MCF 10A (cell line): ENCODE data around the gene MATK. TPM values are rescaled to one million over a fixed set of nuclear protein-coding genes. Genes with fewer than 3 reads are reported as not detected.

Experiments
- BruUV-seq: library from RNA; stranded (reverse); fragments of 400-500 nt; replicated peaks from 2 replicates; lab custom pipeline; 2021; lab: Mats Ljungman, UMichigan
- CTCF ChIA-PET: fragments of 300-600 bp; sonication (Branson Sonifier 250); formaldehyde crosslinking; extraction: SDS; loops from one replicate; lab custom pipeline; 2021; ENCODE audit warnings: antibody characterized with exemption, inconsistent platforms; lab: Yijun Ruan, JAX
- POLR2A ChIA-PET: fragments of 300-600, 350-650 bp; sonication (Branson Sonifier 250); formaldehyde crosslinking; extraction: SDS; loops from one replicate; lab custom pipeline; 2020; ENCODE audit warnings: antibody characterized with exemption, inconsistent platforms; lab: Yijun Ruan, JAX
- DNase-seq: peaks from one replicate; pipeline ENCODE4 v3.0.0-alpha.2; 2018; ENCODE audit not compliant: unreplicated experiment
- H3K27ac Mint-ChIP-seq: one replicate; pipeline ENCODE4 v1.8.0; 2022; ENCODE audit warnings: mild to moderate bottlenecking, low read depth, mixed read lengths; ENCODE audit not compliant: unreplicated experiment
- H3K27me3 Mint-ChIP-seq: one replicate; pipeline ENCODE4 v1.8.0; 2022; ENCODE audit warnings: mixed read lengths; ENCODE audit not compliant: insufficient read depth, unreplicated experiment
- H3K36me3 Mint-ChIP-seq: one replicate; pipeline ENCODE4 v1.8.0; 2022; ENCODE audit warnings: mild to moderate bottlenecking, moderate library complexity, mixed read lengths; ENCODE audit not compliant: insufficient read depth, unreplicated experiment
- H3K4me1 Mint-ChIP-seq: one replicate; pipeline ENCODE4 v1.8.0; 2022; ENCODE audit warnings: mixed read lengths; ENCODE audit not compliant: insufficient read depth, unreplicated experiment
- H3K4me3 Mint-ChIP-seq: one replicate; pipeline ENCODE4 v1.8.0; 2022; ENCODE audit warnings: mild to moderate bottlenecking, moderate library complexity, mixed read lengths; ENCODE audit not compliant: unreplicated experiment
- H3K9me3 Mint-ChIP-seq: one replicate; pipeline ENCODE4 v1.8.0; 2022; ENCODE audit warnings: mixed read lengths; ENCODE audit not compliant: unreplicated experiment
- intact Hi-C: fragments of 100-400 bp; cut with micrococcal nuclease; formaldehyde crosslinking; loops from 2 replicates; pipeline ENCODE4 v1.14.1; 2022
- total RNA-seq: library from RNA; stranded (reverse); gene quantifications from 2 replicates; pipeline ENCODE4 v1.2.3, GENCODE V29; 2022
- TF ChIP-seq, protein P1 (sequence below): fragments of 200-600 bp; IDR thresholded peaks from one replicate; pipeline ENCODE4 v1.8.0; 2022; ENCODE audit warnings: antibody characterized with exemption, mild to moderate bottlenecking; ENCODE audit not compliant: unreplicated experiment

The MATK gene
- total RNA-seq, 1 experiment from 2014 or later, result not detected

DNA sequence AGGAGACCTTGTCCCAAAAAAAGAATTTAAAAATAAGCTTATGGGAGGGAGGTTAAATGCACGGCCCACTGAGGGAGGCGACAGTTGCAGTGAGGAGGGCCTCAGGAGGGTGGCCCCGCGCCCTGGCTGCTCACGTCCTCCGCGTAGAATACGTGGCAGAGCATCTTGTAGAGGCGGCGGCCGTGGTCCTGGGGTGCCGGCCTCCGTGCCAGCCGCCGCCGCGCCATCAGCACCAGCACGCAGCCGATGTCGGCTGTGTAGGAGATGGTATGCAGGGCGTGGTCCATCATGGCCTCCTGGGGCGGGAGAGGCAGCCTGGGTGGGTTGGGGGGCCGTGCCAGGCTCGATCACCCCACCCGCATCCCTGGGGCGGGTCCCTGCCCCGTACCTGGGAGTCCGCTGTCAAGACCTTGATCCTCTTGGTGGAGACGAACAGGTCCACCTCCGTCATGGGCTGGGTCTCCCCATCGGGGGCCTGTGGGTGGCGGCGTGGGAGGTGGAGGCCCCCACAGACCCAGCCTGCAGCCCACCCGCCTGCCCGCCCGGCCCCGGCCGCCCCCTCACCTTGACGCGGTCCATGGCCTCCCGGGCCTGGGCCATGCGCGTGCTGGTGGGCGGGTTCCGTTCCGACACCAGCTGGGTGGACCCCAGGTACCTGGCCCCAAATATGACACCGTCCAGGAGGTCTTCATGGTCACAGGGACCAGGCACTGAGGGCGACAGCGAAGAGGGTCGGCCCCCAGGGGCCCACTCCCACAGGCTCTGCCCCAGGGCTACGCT is 32.4 kb downstream of the MATK start:
- Mint-ChIP-seq H3K9me3 (no peaks in the 10 kb centered on the region), H3K4me1 (no peaks in the 10 kb centered on the region), H3K27me3 (no peaks in the 10 kb centered on the region), H3K27ac (no peak overlapping the region), H3K36me3 (peaks cover 38% of the 10 kb centered on the region), H3K4me3 (no peak overlapping the region)
- no peak for DNase-seq
- TF ChIP-seq, protein P1, sequence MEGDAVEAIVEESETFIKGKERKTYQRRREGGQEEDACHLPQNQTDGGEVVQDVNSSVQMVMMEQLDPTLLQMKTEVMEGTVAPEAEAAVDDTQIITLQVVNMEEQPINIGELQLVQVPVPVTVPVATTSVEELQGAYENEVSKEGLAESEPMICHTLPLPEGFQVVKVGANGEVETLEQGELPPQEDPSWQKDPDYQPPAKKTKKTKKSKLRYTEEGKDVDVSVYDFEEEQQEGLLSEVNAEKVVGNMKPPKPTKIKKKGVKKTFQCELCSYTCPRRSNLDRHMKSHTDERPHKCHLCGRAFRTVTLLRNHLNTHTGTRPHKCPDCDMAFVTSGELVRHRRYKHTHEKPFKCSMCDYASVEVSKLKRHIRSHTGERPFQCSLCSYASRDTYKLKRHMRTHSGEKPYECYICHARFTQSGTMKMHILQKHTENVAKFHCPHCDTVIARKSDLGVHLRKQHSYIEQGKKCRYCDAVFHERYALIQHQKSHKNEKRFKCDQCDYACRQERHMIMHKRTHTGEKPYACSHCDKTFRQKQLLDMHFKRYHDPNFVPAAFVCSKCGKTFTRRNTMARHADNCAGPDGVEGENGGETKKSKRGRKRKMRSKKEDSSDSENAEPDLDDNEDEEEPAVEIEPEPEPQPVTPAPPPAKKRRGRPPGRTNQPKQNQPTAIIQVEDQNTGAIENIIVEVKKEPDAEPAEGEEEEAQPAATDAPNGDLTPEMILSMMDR, result no peak
- CTCF ChIA-PET, result no interaction called here
- POLR2A ChIA-PET, result interaction anchor here (1.1 kb wide), 1 partner anchor 34 kb away, joined by 4 read pairs; no protein-coding TSS in a partner anchor
- BruUV-seq, result no TSS peak
- intact Hi-C loops, result no loop called here

DNA sequence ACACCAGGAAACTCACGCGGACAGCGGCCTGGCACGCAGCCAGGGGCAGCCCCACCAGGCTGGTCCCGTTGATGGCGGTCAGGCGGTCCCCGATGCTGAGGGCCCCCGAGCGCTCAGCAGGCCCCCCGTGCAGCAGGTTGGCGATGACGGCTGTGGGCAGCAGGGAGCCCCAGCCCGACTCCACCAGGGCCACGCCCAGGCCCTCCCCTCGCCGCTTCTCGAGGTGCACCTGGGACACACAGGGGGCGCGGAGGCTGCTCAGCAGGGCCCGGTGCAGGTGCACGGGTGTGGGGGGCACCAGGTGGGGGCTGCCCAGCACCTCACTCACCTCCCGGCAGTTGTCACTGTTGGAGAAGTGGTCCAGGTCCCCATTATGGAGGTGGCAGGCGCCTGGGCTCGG is 33.7 kb downstream of the MATK start:
- DNase-seq, result no peak
- Mint-ChIP-seq H3K36me3 (peaks cover 30% of the 10 kb centered on the region), H3K4me1 (no peaks in the 10 kb centered on the region), H3K27ac (no peak overlapping the region), H3K9me3 (no peaks in the 10 kb centered on the region), H3K4me3 (no peak overlapping the region), H3K27me3 (no peaks in the 10 kb centered on the region)
- ChIA-PET POLR2A (interaction anchor here (0.6 to 1.2 kb wide), 2 partner anchors 9 to 10 kb away, joined by 3 to 5 read pairs; partner anchors contain the start of genes APBA3 and MRPL54), CTCF (interaction anchor here (1.1 kb wide), 1 partner anchor 10 kb away, joined by 4 read pairs; the partner anchor contains the start of gene MRPL54)
- TF ChIP-seq, protein P1, result no peak
- BruUV-seq, result no TSS peak
- intact Hi-C loops, result no loop called here

DNA sequence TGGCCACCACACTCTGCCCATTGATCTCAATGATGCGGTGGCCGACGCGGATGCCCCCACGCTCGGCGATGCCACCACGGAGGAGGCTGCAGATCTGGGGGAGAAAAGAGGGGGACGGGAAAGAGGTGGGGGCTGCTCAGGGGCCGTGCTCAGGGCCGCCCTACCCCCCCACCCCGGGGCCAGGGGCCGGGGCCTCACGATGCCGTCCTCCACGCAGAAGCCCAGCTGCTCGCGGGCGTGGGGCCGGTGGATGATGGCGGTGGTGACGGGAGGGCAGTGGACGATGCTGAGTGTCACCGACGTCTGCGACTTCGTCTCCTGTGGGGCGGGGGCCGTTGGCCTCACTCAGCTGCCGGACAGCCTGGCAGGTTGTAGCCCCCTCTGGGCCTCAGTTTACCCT is 34.9 kb downstream of the MATK start:
- H3K36me3 Mint-ChIP-seq, result peaks cover 20% of the 10 kb centered on the region
- no peak for DNase-seq
- no peaks in the 10 kb centered on the region for H3K9me3 Mint-ChIP-seq
- H3K4me1 Mint-ChIP-seq, result no peaks in the 10 kb centered on the region
- no peak overlapping the region for H3K4me3 Mint-ChIP-seq
- intact Hi-C loops, result no loop called here
- TF ChIP-seq, protein P1, result no peak
- CTCF ChIA-PET, result interaction anchor here (1.1 kb wide), 1 partner anchor 11 kb away, joined by 4 read pairs; the partner anchor contains the start of gene MRPL54
- BruUV-seq, result no TSS peak
- POLR2A ChIA-PET, result interaction anchor here (1.2 kb wide), 1 partner anchor 11 kb away, joined by 5 read pairs; the partner anchor contains the start of genes APBA3 and MRPL54
- H3K27me3 Mint-ChIP-seq, result no peaks in the 10 kb centered on the region
- no peak overlapping the region for H3K27ac Mint-ChIP-seq

DNA sequence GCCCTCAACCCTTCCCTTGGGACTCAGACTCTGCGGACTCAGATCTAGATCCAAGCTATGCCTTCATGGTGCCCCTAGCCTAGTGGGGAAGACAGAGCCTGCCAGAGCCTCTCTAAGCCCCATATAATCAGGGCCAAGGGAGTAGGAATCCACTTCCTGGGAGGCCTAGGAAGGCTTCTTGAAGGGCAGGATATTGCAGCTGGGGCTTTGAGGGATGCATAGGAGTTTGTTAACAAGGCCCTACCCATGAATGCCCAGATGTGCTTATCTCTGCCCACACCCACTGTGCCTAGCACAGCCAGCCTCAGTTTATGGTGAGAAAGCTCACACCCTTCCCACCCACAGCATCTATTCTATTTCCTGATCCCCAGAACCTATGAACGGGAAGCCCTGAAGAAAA is 36.0 kb downstream of the MATK start:
- Mint-ChIP-seq H3K36me3 (peaks cover 19% of the 10 kb centered on the region), H3K4me1 (no peaks in the 10 kb centered on the region), H3K4me3 (no peak overlapping the region), H3K27me3 (no peaks in the 10 kb centered on the region), H3K9me3 (no peaks in the 10 kb centered on the region), H3K27ac (no peak overlapping the region)
- intact Hi-C loops, result no loop called here
- TF ChIP-seq, protein P1, result no peak
- no TSS peak for BruUV-seq
- POLR2A ChIA-PET, result no interaction called here
- no peak for DNase-seq
- CTCF ChIA-PET, result no interaction called here
